HepG2 (cell line): ENCODE data around the gene TASP1. TPM values are rescaled to one million over a fixed set of nuclear protein-coding genes. Genes with fewer than 3 reads are reported as not detected.

Experiments used
- ARHGAP35 ChIP-seq: sonication (generic); formaldehyde crosslinking; IDR thresholded peaks from 2 replicates; pipeline ENCODE4 v1.9.0; 2022; ENCODE audit warnings: mild to moderate bottlenecking, inconsistent platforms, moderate library complexity, missing genetic modification reagents, borderline replicate concordance
- BRD4 ChIP-seq: sonication (generic); formaldehyde crosslinking; IDR thresholded peaks from 2 replicates; pipeline ENCODE4 v1.4.0; 2020; ENCODE audit warnings: missing genetic modification reagents
- CEBPG ChIP-seq: IDR thresholded peaks from 2 replicates; pipeline ENCODE4 v1.6.1; 2016
- ESRRA ChIP-seq: sonication (generic); formaldehyde crosslinking; IDR thresholded peaks from 2 replicates; pipeline ENCODE4 v1.5.1; 2020; ENCODE audit warnings: mild to moderate bottlenecking, low read depth, missing genetic modification reagents
- ETV5 ChIP-seq: IDR thresholded peaks from 2 replicates; pipeline ENCODE4 v1.6.1; 2018; ENCODE audit warnings: missing biosample characterization, missing genetic modification reagents, inconsistent platforms, borderline replicate concordance
- FOXC1 ChIP-seq: sonication (generic); formaldehyde crosslinking; IDR thresholded peaks from 2 replicates; pipeline ENCODE4 v1.8.0; 2022; ENCODE audit warnings: mild to moderate bottlenecking, missing genetic modification reagents, borderline replicate concordance
- GZF1 ChIP-seq: sonication (generic); formaldehyde crosslinking; IDR thresholded peaks from 2 replicates; pipeline ENCODE4 v1.5.1; 2020; ENCODE audit warnings: mild to moderate bottlenecking, missing genetic modification reagents
- HDAC1 ChIP-seq: sonication (generic); formaldehyde crosslinking; IDR thresholded peaks from 2 replicates; pipeline ENCODE4 v1.5.1; 2020; ENCODE audit warnings: mild to moderate bottlenecking, missing genetic modification reagents
- HMG20A ChIP-seq: IDR thresholded peaks from 2 replicates; pipeline ENCODE4 v1.6.1; 2016; ENCODE audit warnings: borderline replicate concordance
- KDM1A ChIP-seq: IDR thresholded peaks from 2 replicates; pipeline ENCODE4 v1.6.1; 2016; ENCODE audit warnings: missing compliant biosample characterization
- POLR2A ChIP-seq, 2 experiments: IDR thresholded peaks; 2 replicates each; pipeline ENCODE4 v1.6.1; 2011; ENCODE audit warnings: low read depth in 2 of 2, low read length in 2 of 2, mild to moderate bottlenecking in 1 of 2, moderate library complexity in 1 of 2; ENCODE audit not compliant: insufficient read depth in 1 of 2
- REL ChIP-seq: sonication (generic); formaldehyde crosslinking; conservative IDR thresholded peaks from 2 replicates; pipeline ENCODE4 v1.8.0; 2022; ENCODE audit warnings: mild to moderate bottlenecking, missing genetic modification reagents, moderate library complexity
- STAT5B ChIP-seq: sonication (generic); formaldehyde crosslinking; IDR thresholded peaks from 2 replicates; pipeline ENCODE4 v1.4.0; 2020; ENCODE audit warnings: missing genetic modification reagents
- TARDBP ChIP-seq: sonication (generic); formaldehyde crosslinking; IDR thresholded peaks from 2 replicates; pipeline ENCODE4 v1.8.0; 2022; ENCODE audit warnings: mild to moderate bottlenecking, missing genetic modification reagents
- THAP8 ChIP-seq: sonication (generic); formaldehyde crosslinking; IDR thresholded peaks from 2 replicates; pipeline ENCODE4 v1.5.1; 2020; ENCODE audit warnings: missing genetic modification reagents, mild to moderate bottlenecking, borderline replicate concordance
- TOE1 ChIP-seq: sonication (generic); formaldehyde crosslinking; IDR thresholded peaks from 2 replicates; pipeline ENCODE4 v1.4.0; 2020; ENCODE audit warnings: mild to moderate bottlenecking, missing genetic modification reagents
- ZBTB1 ChIP-seq: sonication (generic); formaldehyde crosslinking; IDR thresholded peaks from 2 replicates; pipeline ENCODE4 v1.4.0; 2020; ENCODE audit warnings: missing genetic modification reagents, borderline replicate concordance
- ZBTB34 ChIP-seq: sonication (generic); formaldehyde crosslinking; IDR thresholded peaks from 2 replicates; pipeline ENCODE4 v1.8.0; 2022; ENCODE audit warnings: mild to moderate bottlenecking, missing genetic modification reagents
- ZNF160 ChIP-seq: sonication (generic); formaldehyde crosslinking; IDR thresholded peaks from 2 replicates; pipeline ENCODE4 v1.8.0; 2022; ENCODE audit warnings: mild to moderate bottlenecking, inconsistent platforms, missing genetic modification reagents
- ZNF24 ChIP-seq: fragments of 450-650 bp; IDR thresholded peaks from 2 replicates; pipeline ENCODE4 v1.6.1; 2017; ENCODE audit warnings: antibody characterized with exemption, mild to moderate bottlenecking
- ZNF333 ChIP-seq: sonication (generic); formaldehyde crosslinking; IDR thresholded peaks from 2 replicates; pipeline ENCODE4 v1.4.0; 2020; ENCODE audit warnings: mild to moderate bottlenecking, missing genetic modification reagents, borderline replicate concordance
- ZNF501 ChIP-seq: sonication (generic); formaldehyde crosslinking; IDR thresholded peaks from 2 replicates; pipeline ENCODE4 v1.5.1; 2020; ENCODE audit warnings: mild to moderate bottlenecking, moderate library complexity, missing genetic modification reagents
- ZNF776 ChIP-seq: sonication (generic); formaldehyde crosslinking; IDR thresholded peaks from 2 replicates; pipeline ENCODE4 v1.4.0; 2020; ENCODE audit warnings: mild to moderate bottlenecking, missing genetic modification reagents
- polyA plus RNA-seq, 8 experiments: library from polyadenylated mRNA; depleted of rRNA in 3 of 8; stranded (reverse) in 7 of 8; unstranded in 1 of 8; fragments of >200 nt; fragmentation: Illumina TruSeq in 4 of 8; extraction: Trizol in 4 of 8; gene quantifications; 2 replicates each; pipeline versions ENCODE4 v1.2.1 to v1.2.3, GENCODE V29; 2011 to 2016; ENCODE audit warnings: low read depth in 4 of 8, missing spikeins in 1 of 8, mixed read lengths in 1 of 8; ENCODE audit not compliant: insufficient read depth in 1 of 8
- total RNA-seq, 5 experiments: library from RNA; depleted of rRNA; stranded (reverse); fragments of >200 nt; fragmentation: Illumina TruSeq; extraction: Trizol; gene quantifications; 2 replicates each; pipeline ENCODE4 v1.2.3, GENCODE V29; 2016; ENCODE audit warnings: low read depth in 1 of 5
- TF ChIP-seq, protein P1 (sequence below): IDR thresholded peaks from 2 replicates; pipeline ENCODE4 v1.6.1; 2016; ENCODE audit warnings: low read depth, missing genetic modification reagents, missing compliant biosample characterization

Gene TASP1
- total and polyA plus RNA-seq, 2 of the 13 experiments (the other 11 are each of a cell fraction or from before 2014, with no cell fraction given), result 10.0 to 25.2 TPM

DNA sequence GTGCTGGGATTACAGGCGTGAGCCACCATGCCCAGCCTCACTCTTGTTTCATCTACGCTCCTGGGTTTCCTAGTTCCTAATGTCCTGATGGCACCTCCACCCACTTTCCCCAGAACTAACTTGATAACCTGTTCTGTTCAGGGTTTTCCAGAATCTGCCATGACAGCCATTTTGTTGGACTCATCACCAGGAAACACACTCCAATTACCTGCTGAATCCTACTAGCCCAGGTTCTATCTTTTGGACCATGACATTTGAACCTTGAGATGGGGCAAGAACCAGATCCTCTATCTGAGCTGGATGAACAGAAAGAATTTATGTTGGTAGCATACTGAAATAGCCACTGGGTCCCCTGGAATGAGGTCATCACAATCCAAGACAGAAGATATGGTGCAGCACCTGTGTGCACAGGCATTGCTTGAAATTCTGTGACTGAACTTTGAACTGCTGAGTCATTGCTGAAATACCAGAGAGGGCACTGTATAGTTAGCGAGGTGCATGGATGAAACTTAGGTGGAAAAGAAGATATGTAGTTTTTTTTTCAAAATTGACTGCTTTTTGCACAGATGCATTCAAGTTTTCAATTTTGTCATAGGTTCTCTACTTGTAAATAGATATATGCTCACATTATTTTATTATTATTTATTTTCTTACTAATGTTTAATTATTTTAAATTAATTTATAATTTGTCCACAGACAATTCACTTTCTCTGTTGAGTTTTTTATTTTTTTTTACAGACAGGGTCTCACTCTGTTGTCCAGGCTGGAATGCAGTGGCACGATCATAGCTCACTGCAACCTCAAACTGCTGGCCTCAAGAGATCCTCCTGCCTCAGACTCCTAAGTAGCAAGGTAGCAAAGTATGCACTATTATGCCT lies 42.8 kb upstream of the TASP1 start (continued):
- TF ChIP-seq ETV5 (CRISPR knock-in tag), result peak; percentile 44; the same call in 1 of the 2 replicates
- peak; percentile 70; the same call in 1 of the 2 replicates for TF ChIP-seq ZNF24
- TF ChIP-seq ZNF160 (CRISPR knock-in tag), result peak; percentile 27; the same call in 1 of the 2 replicates
- TF ChIP-seq REL (CRISPR knock-in tag), result no peak
- no peak for TF ChIP-seq ZBTB34 (CRISPR knock-in tag)
- peak; percentile 73; the same call in 1 of the 2 replicates for TF ChIP-seq ESRRA (CRISPR knock-in tag)
- TF ChIP-seq POLR2A (IDR thresholded peaks at IDR 0.05; ENCODE audit: insufficient read depth in 1 of 2, low read depth in 2 of 2, low read length in 2 of 2), result no peak
- TF ChIP-seq, protein P1, sequence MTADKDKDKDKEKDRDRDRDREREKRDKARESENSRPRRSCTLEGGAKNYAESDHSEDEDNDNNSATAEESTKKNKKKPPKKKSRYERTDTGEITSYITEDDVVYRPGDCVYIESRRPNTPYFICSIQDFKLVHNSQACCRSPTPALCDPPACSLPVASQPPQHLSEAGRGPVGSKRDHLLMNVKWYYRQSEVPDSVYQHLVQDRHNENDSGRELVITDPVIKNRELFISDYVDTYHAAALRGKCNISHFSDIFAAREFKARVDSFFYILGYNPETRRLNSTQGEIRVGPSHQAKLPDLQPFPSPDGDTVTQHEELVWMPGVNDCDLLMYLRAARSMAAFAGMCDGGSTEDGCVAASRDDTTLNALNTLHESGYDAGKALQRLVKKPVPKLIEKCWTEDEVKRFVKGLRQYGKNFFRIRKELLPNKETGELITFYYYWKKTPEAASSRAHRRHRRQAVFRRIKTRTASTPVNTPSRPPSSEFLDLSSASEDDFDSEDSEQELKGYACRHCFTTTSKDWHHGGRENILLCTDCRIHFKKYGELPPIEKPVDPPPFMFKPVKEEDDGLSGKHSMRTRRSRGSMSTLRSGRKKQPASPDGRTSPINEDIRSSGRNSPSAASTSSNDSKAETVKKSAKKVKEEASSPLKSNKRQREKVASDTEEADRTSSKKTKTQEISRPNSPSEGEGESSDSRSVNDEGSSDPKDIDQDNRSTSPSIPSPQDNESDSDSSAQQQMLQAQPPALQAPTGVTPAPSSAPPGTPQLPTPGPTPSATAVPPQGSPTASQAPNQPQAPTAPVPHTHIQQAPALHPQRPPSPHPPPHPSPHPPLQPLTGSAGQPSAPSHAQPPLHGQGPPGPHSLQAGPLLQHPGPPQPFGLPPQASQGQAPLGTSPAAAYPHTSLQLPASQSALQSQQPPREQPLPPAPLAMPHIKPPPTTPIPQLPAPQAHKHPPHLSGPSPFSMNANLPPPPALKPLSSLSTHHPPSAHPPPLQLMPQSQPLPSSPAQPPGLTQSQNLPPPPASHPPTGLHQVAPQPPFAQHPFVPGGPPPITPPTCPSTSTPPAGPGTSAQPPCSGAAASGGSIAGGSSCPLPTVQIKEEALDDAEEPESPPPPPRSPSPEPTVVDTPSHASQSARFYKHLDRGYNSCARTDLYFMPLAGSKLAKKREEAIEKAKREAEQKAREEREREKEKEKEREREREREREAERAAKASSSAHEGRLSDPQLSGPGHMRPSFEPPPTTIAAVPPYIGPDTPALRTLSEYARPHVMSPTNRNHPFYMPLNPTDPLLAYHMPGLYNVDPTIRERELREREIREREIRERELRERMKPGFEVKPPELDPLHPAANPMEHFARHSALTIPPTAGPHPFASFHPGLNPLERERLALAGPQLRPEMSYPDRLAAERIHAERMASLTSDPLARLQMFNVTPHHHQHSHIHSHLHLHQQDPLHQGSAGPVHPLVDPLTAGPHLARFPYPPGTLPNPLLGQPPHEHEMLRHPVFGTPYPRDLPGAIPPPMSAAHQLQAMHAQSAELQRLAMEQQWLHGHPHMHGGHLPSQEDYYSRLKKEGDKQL, result peak; percentile 70; the same call in 1 of the 2 replicates
- no peak for TF ChIP-seq ARHGAP35
- no peak for TF ChIP-seq ZNF501 (CRISPR knock-in tag)
- TF ChIP-seq HMG20A, result peak; percentile 92
- TF ChIP-seq ZNF333 (CRISPR knock-in tag), result no peak
- no peak for TF ChIP-seq ZBTB1 (CRISPR knock-in tag)
- TF ChIP-seq HDAC1 (CRISPR knock-in tag), result peak; percentile 69
- no peak for TF ChIP-seq FOXC1 (CRISPR knock-in tag)
- no peak; the same call in none of the 2 replicates for TF ChIP-seq KDM1A (CRISPR knock-in tag)
- 0 out of 2 replicates have a peak, but pooled peaks have one; percentile 51 for TF ChIP-seq TARDBP (CRISPR knock-in tag)
- TF ChIP-seq CEBPG (CRISPR knock-in tag), result peak; percentile 86
- TF ChIP-seq TOE1, result no peak
- no peak for TF ChIP-seq GZF1 (CRISPR knock-in tag)
- TF ChIP-seq STAT5B (CRISPR knock-in tag), result no peak
- no peak for TF ChIP-seq THAP8 (CRISPR knock-in tag)
- 0 out of 2 replicates have a peak, but pooled peaks have one; percentile 51 for TF ChIP-seq BRD4 (CRISPR knock-in tag)
- no peak for TF ChIP-seq ZNF776 (CRISPR knock-in tag)
